Osteocyte (in vitro differentiated cells): ENCODE data around the gene ZFP92. TPM values are rescaled to one million over a fixed set of nuclear protein-coding genes. Genes with fewer than 3 reads are reported as not detected.
A peak's percentile ranks its signal among the peaks of the same experiment; 100 is the strongest.
"Not testable (repeated sequence)": the region's sequence is repeated elsewhere in the genome, so short reads cannot be mapped to it uniquely, and the experiment has no call there.

Experiments used
- DNase-seq: peaks from one replicate; pipeline ENCODE4 v3.0.0; 2021; ENCODE audit warnings: mixed read lengths; ENCODE audit not compliant: unreplicated experiment; ENCODE audit errors: extremely low spot score
- H3K27ac Mint-ChIP-seq: one replicate; pipeline ENCODE4 v1.8.0; 2021; ENCODE audit warnings: mild to moderate bottlenecking, mixed read lengths; ENCODE audit not compliant: unreplicated experiment
- H3K27me3 Mint-ChIP-seq: one replicate; pipeline ENCODE4 v1.8.0; 2021; ENCODE audit warnings: mixed read lengths; ENCODE audit not compliant: unreplicated experiment
- H3K36me3 Mint-ChIP-seq: one replicate; pipeline ENCODE4 v1.8.0; 2021; ENCODE audit warnings: mixed read lengths; ENCODE audit not compliant: unreplicated experiment
- H3K4me1 Mint-ChIP-seq: one replicate; pipeline ENCODE4 v1.8.0; 2021; ENCODE audit warnings: mixed read lengths; ENCODE audit not compliant: unreplicated experiment
- H3K4me3 Mint-ChIP-seq: one replicate; pipeline ENCODE4 v1.8.0; 2021; ENCODE audit warnings: mild to moderate bottlenecking, moderate library complexity, mixed read lengths; ENCODE audit not compliant: unreplicated experiment
- H3K9me3 Mint-ChIP-seq: one replicate; pipeline ENCODE4 v1.8.0; 2021; ENCODE audit warnings: mixed read lengths; ENCODE audit not compliant: unreplicated experiment
- CTCF ChIP-seq: fragments of 200-600 bp; sonication (generic); IDR thresholded peaks from 2 replicates; pipeline ENCODE4 v1.5.0; 2021; ENCODE audit warnings: antibody characterized with exemption, mild to moderate bottlenecking, moderate library complexity
- total RNA-seq: library from RNA; stranded (reverse); gene quantifications from 2 replicates; pipeline ENCODE4 v1.2.1, GENCODE V29; 2021

ZFP92 gene
- total RNA-seq, 1 donor from 2014 or later, result 0.05 TPM

- Mint-ChIP-seq H3K36me3 (no peaks in the 10 kb centered on the region), H3K27ac (no peak overlapping the region), H3K9me3 (peaks cover 6% of the 10 kb centered on the region), H3K4me3 (no peak overlapping the region), H3K27me3 (no peaks in the 10 kb centered on the region), H3K4me1 (no peaks in the 10 kb centered on the region)
- peak; percentile 30 for TF ChIP-seq CTCF
- DNase-seq, result peak; percentile 85
Measured at GRCh38 chrX:153381684-153382532, 29.4 kb upstream of the ZFP92 start.

GRCh38 chrX:153382563-153383482 is 28.4 kb upstream of the ZFP92 start:
- Mint-ChIP-seq H3K27ac (no peak overlapping the region), H3K36me3 (no peaks in the 10 kb centered on the region), H3K4me1 (no peaks in the 10 kb centered on the region), H3K9me3 (no peaks in the 10 kb centered on the region), H3K27me3 (peaks cover 3% of the 10 kb centered on the region), H3K4me3 (no peak overlapping the region)
- TF ChIP-seq CTCF, result no peak
- no peak for DNase-seq

- Mint-ChIP-seq H3K4me3 (no peak overlapping the region), H3K36me3 (no peaks in the 10 kb centered on the region), H3K27ac (no peak overlapping the region), H3K9me3 (no peaks in the 10 kb centered on the region), H3K4me1 (no peaks in the 10 kb centered on the region), H3K27me3 (peaks cover 3% of the 10 kb centered on the region)
- DNase-seq, result peak; percentile 62
- TF ChIP-seq CTCF, result no peak
Measured at GRCh38 chrX:153384390-153384789, 26.9 kb upstream of the ZFP92 start.

GRCh38 chrX:153384973-153385372 is 26.3 kb upstream of the ZFP92 start:
- DNase-seq, result peak; percentile 42
- not testable (repeated sequence) for H3K27ac Mint-ChIP-seq, H3K27me3 Mint-ChIP-seq, H3K9me3 Mint-ChIP-seq, H3K36me3 Mint-ChIP-seq, H3K4me1 Mint-ChIP-seq, H3K4me3 Mint-ChIP-seq

- Mint-ChIP-seq H3K4me1 (no peaks in the 10 kb centered on the region), H3K4me3 (no peak overlapping the region), H3K27me3 (peaks cover 3% of the 10 kb centered on the region), H3K27ac (no peak overlapping the region), H3K36me3 (no peaks in the 10 kb centered on the region), H3K9me3 (no peaks in the 10 kb centered on the region)
- no peak for DNase-seq
- no peak for TF ChIP-seq CTCF
Measured at GRCh38 chrX:153386097-153386496, 25.2 kb upstream of the ZFP92 start.
